Prostate gland (tissue), 2 donors: ENCODE results near the gene ZNF629.

Experiments used
- CTCF ChIP-seq, 4 experiments: fragments of 200-600 bp in 2 of 4; fragments of 450-650 bp in 2 of 4; sonication (generic) in 2 of 4; IDR thresholded peaks; 1 replicate in 3 of 4; 2 replicates in 1 of 4; pipeline ENCODE4 v1.5.1; 2016 to 2019; ENCODE audit warnings: antibody characterized with exemption in 4 of 4, mild to moderate bottlenecking in 2 of 4, moderate library complexity in 2 of 4
- POLR2A ChIP-seq: fragments of 450-650 bp; IDR thresholded peaks from one replicate; pipeline ENCODE4 v1.6.1; 2016; ENCODE audit warnings: antibody characterized with exemption, mild to moderate bottlenecking

GRCh38 chr16:30767767-30768465 lies 19.1 kb downstream of the ZNF629 start:
- TF ChIP-seq POLR2A (no peak), CTCF (IDR thresholded peaks at IDR 0.05) (no peak)
